Stimulated activated CD4-positive, alpha-beta T cell treated with anti-CD3 and anti-CD28 coated beads, Interleukin-15, amount 100 ng/mL, for 48 hours (primary cell): Measurements from ENCODE around the gene FBXO2.
"Not testable (repeated sequence)": the region's sequence is repeated elsewhere in the genome, so short reads cannot be mapped to it uniquely, and the experiment has no call there.

Experiments used
- DNase-seq, 2 donors: peaks; one replicate each; pipeline ENCODE4 v3.0.0-alpha.2; 2020; ENCODE audit warnings: low read depth in 2 of 2

Gene FBXO2

DNA sequence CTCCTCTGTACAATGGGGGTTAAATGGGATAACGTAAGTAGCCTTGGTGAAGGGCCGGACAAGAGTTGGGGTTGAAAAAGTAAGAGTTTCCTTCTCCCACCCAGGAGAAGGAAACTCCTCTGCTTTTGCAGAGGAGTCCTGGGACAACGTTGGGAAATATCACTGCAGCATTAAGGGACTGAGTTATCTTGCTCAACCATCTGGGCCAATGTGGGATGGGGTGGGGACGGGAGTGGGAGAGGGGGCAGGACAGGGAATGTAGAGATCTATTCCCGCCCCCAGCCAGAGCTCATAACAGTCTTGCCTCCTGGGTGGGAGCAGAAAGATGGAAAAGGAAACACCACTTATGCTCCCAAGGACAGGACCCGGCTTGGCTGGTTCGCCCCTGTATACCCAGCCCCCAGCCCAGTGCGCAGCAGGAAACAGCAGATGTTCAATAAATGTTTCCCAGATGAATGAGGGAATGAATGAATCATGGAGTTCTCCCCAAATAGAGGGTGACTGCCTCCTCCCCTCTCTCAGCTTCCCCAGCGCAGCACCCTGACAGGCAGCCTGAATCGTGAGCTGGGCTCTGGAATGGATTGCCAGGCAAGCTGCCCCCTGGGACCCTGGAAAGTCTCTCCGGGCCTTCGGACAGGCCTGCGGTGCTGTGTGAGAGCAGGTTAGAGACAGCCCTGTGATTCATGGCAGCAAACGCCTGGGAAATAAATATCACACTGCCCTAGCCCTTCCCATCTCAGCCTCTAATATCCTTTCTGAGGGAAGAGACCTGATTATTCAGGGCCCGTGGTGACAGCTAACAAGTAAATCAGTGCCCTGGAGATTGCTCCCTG, 24.8 kb downstream of the FBXO2 start:
- DNase-seq = no peak

DNA sequence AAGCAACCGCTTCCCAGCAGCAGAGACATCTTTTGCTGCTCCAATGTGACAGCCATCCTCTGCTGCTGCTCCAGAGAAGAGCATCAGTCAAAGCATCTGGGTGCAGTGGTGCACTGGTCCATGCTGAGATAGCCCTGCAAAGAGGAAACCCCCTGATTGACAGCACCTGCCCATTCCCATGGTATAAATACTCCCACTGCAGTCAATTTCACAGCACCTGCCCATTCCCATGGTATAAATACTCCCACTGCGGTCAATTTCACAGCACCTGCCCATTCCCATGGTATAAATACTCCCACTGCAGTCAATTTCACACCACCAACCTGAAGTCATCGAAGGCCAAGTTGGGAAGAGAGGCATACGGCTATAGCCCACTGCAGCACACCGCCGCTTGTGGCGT, 25.5 kb downstream of the FBXO2 start:
- DNase-seq = no peak

DNA sequence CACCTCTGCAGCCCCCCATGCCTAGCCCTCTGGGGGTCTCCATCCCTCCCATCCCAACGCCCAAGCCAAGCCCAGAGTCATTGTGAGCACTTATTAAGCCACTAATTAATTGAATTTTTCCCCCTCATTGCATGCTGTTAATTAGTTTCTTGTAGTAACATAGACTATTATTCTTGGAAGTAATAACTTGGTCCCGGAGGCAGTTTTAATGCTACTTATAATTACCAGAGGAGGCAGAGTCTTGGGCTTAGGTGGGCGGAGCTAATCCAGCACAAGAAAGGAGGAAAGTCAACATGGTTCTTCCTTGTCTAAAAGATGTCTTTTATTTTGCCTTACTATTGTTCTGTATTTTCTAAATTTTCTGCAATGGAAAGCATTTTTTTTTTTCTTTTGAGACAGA, 27.7 kb downstream of the FBXO2 start:
- no peak for DNase-seq

GRCh38 chr1:11623702-11624101, 30.5 kb downstream of the FBXO2 start:
- DNase-seq = no peak

GRCh38 chr1:11622398-11622797, 31.8 kb downstream of the FBXO2 start:
- no peak for DNase-seq

GRCh38 chr1:11620924-11621323, 33.3 kb downstream of the FBXO2 start:
- DNase-seq = no peak

DNA sequence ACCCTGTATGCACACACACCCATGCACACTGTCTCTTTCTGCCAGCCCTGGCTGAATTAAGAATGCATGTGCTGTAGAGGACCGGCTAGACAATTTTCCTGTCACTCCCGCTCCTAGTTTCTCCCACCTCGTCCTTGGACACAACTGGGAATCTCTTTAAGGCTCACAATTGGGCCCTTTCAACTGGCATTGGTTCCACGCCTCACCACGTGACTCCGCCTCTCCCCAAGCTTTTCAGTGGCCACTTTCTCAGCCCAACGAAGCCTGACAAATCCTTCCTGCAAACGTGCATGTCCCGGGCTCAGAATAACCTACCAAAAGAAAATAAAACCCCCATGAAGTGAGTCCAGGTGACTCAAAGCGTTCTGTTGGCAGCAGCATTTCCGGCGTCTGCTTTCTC, 33.8 kb downstream of the FBXO2 start:
- no peak for DNase-seq

- DNase-seq = no peak
Observed at GRCh38 chr1:11617741-11618140, 36.5 kb downstream of the FBXO2 start.

DNA sequence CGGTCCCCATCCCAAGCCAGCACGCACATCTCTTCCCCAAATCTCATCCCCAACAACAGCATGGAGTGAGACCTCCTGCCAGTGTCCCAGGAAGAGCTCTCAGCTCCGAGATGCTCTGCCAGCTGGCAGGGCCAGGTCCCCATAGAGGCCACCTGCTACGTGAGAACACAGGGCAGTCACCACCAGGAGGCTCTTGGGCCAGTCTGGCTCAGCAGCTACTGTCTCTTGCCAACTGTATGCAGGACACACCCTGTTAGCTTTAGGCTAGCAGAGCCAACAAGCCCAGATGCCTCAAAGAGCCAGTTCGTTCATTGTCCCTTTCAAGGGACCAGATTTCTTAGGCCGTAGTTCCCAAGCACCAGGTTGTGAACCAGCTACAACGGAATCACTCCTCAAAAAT, 36.9 kb downstream of the FBXO2 start:
- no peak for DNase-seq

GRCh38 chr1:11616766-11617165, 37.5 kb downstream of the FBXO2 start:
- DNase-seq = no peak

- DNase-seq = no peak
Observed at GRCh38 chr1:11615090-11615489, 39.1 kb downstream of the FBXO2 start.

GRCh38 chr1:11613347-11613746, 40.9 kb downstream of the FBXO2 start:
- no peak for DNase-seq

GRCh38 chr1:11611638-11612327, 42.4 kb downstream of the FBXO2 start:
- DNase-seq = no peak

- no peak for DNase-seq
Observed at GRCh38 chr1:11610629-11611180, 43.5 kb downstream of the FBXO2 start.

DNA sequence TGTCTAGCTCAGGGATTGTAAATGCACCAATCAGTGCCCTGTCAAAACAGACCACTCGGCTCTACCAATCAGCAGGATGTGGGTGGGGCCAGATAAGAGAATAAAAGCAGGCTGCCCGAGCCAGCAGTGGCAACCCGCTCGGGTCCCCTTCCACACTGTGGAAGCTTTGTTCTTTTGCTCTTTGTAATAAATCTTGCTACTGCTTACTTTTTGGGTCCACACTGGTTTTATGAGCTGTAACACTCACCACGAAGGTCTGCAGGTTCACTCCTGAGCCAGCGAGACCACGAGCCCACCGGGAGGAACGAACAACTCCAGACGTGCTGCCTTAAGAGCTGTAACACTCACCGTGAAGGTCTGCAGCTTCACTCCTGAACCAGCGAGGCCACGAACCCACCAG, 44.9 kb downstream of the FBXO2 start:
- DNase-seq = not testable (repeated sequence)

DNA sequence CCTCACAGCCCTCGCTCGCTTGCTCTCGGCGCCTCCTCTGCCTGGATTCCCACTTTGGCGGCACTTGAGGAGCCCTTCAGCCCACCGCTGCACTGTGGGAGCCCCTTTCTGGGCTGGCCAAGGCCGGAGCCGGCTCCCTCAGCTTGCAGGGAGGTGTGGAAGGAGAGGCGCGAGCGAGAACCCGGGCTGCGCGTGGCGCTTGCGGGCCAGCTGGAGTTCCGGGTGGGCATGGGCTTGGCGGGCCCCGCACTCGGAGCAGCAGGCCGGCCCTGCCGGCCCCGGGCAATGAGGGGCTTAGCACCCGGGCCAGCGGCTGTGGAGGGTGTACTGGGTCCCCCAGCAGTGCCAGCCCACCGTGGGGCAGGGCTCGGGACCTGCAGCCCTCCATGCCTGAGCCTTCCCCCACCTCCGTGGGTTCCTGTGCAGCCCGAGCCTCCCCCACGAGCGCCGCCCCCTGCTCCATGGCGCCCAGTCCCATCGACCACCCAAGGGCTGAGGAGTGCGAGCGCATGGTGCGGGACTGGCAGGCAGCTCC, 45.6 kb downstream of the FBXO2 start:
- DNase-seq = not testable (repeated sequence)

- no peak for DNase-seq
Observed at GRCh38 chr1:11606775-11607174, 47.5 kb downstream of the FBXO2 start.

DNA sequence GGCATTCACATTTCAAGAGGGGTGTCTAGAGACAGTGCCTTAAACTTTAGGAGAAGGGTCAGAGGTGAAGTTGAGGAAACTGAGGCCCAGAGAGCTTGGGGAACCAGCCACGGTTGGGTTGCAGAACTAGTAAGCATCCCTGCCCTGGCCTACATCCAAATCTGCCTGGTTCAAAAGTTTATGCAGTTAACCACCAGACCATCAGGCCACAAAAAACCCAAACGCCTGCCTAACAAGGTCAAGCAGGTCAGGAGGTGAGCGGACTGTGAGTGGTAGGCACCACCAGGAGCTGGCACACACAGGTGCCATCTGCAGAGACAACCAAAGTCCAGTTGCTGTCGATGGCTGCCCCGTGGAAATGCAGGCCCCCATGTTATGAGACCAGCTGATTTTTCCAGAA, 51.2 kb downstream of the FBXO2 start:
- no peak for DNase-seq

DNA sequence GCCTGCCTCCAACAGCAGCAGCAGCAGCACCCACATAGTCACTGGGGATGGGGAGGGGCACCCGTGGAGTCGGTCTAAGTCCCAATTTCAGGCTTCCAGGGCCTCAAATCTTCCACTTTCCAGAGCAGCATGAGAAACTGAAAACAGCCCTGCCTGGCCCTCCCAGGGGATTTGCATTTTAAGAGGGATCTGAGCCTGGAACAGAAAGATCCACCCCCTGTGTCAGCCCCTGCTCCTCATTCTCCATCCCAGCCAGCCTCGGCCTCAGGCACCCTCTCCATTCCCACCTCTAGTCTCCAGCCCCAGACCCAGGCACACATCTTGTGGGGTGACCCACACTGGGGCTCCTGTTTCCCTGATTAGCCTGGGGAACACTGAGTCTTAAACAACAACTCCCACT, 51.8 kb downstream of the FBXO2 start:
- no peak for DNase-seq

DNA sequence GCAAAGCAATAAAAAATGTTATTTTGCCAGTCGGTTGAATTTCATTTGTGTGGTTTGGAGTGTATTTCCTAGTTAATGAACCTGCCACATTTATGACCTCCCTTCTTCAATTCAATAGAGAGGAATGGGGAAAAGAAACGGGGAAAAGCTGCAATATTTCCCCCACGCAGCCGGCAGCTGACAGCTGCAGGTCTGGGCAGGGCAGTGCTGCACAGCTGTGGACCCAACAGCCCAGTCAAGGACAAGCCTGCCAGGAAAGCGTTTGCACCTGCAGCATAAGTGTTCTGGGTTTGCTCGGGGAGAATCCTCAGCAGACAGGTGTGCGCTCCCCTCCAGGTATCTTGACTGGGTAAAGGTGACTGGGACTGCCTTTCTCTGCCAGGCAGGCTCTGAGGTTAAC, 53.4 kb downstream of the FBXO2 start:
- DNase-seq = no peak

DNA sequence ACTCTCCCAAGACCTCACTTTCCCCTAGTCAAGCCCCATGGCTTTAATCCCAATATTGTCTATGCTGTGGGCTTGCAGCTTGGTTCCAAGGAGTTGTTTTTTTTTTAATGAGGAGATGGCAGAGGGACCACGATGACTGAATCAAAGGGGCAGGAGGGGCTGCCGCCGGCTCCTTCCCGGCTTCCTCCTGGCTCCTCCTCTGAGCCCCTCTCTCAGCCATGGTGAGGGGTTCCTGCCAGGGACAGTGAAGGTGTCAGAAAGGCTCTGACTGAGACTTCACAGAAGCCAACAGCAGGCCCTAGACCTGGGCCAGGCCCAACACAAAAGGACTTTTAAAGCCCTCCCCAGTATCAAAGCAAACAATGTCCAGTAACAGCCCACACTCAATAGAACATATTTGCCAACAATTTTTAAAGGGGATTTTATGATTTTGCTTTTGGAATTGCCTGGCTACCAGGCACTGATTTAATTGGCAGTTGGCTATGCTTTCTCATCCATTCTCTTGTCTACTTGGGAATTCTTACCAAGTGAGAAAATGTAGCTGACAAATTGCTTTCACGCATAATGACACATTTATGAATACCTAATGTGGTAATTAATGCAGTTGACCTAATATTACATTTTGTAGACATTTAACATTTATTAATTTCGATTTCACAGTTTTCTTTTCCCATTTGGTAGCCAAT, 54.2 kb downstream of the FBXO2 start:
- no peak for DNase-seq

DNA sequence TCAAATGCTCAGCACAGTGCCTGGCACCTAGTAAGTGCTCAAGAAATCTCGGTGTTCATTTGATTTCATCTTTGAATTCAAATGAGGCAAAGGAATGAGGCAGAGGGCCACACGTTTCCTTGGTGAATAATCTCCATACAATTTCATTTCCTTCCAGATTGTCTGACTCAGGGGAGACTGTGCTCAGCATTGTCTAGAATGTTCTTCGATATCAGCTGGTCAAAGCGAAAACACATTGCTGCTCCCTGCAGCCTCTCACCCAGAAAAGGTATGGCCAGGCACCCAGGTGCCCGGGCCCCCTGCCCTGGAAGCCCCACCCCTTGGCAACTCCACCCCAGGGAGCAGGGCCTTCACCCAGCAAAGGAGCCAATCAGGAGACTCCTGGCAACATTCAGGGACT, 55.8 kb downstream of the FBXO2 start:
- DNase-seq = no peak
